ENCODE data around the gene KLHL18.
"Not testable (repeated sequence)": the region's sequence is repeated elsewhere in the genome, so short reads cannot be mapped to it uniquely, and the experiment has no call there.

DNA sequence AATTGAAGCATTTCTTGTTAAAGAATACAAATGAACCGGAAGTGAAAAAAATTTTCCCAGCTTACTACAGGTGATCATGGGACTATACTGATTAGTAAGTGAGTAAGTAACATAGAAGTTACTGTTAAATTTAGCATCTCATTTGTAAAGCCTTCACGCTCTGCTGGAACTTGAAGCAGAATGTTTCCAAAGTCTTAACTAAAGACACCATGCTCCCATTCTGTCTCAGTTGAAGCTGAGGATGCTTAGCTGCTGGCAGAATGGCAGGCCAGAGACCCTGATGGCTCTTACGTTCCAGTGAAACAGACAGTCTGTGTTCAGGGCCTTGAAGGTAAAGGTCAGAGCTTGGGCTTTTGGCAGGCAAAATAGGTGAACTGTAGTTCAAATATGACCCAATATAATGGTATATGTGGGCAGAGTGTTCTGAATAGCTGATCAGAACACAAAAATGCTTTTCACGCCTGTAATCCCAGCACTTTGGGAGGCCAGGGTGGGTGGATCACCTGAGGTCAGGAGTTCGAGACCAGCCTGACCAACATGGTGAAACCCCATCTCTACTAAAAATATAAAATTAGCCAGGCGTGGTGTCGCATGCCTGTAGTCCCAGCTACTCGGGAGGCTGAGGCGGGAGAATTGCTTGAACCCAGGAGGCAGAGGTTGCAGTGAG, 9.1 kb downstream of the KLHL18 start:
- TF ChIP-seq, protein P1, sequence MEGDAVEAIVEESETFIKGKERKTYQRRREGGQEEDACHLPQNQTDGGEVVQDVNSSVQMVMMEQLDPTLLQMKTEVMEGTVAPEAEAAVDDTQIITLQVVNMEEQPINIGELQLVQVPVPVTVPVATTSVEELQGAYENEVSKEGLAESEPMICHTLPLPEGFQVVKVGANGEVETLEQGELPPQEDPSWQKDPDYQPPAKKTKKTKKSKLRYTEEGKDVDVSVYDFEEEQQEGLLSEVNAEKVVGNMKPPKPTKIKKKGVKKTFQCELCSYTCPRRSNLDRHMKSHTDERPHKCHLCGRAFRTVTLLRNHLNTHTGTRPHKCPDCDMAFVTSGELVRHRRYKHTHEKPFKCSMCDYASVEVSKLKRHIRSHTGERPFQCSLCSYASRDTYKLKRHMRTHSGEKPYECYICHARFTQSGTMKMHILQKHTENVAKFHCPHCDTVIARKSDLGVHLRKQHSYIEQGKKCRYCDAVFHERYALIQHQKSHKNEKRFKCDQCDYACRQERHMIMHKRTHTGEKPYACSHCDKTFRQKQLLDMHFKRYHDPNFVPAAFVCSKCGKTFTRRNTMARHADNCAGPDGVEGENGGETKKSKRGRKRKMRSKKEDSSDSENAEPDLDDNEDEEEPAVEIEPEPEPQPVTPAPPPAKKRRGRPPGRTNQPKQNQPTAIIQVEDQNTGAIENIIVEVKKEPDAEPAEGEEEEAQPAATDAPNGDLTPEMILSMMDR (IDR thresholded peaks at IDR 0.05), result not testable (repeated sequence)
- not testable (repeated sequence) for TF ChIP-seq POLR2A (IDR thresholded peaks at IDR 0.05)

All from lower leg skin (tissue), 3 donors.